GDM1 (cell line): ENCODE results near the gene MARCHF9.
"Not testable (repeated sequence)": the region's sequence is repeated elsewhere in the genome, so short reads cannot be mapped to it uniquely, and the experiment has no call there.

Experiments
- DNase-seq: peaks from one replicate; lab custom pipeline; 2025; lab: John Stamatoyannopoulos, UW

Gene MARCHF9

GRCh38 chr12:57754411-57755193, at the start of gene MARCHF9:
TSS of gene MARCHF9 (plus strand) at chr12:57755103. CDS start at chr12:57755529, 426 bp downstream.
- DNase-seq = peak; percentile 28

GRCh38 chr12:57707250-57707649, 47.7 kb upstream of the MARCHF9 start:
- DNase-seq = no peak

GRCh38 chr12:57708296-57708695, 46.6 kb upstream of the MARCHF9 start:
- DNase-seq = no peak

- DNase-seq = no peak
These were observed 42.2 kb upstream of the MARCHF9 start for GRCh38 chr12:57712701-57713100.

- DNase-seq = no peak
These were observed 41.7 kb upstream of the MARCHF9 start for GRCh38 chr12:57713209-57713608.

GRCh38 chr12:57715036-57715748, 39.7 kb upstream of the MARCHF9 start:
- not testable (repeated sequence) for DNase-seq

GRCh38 chr12:57715786-57716185, 39.1 kb upstream of the MARCHF9 start:
- DNase-seq = no peak

GRCh38 chr12:57716305-57716704, 38.6 kb upstream of the MARCHF9 start:
- no peak for DNase-seq

GRCh38 chr12:57717131-57717530, 37.8 kb upstream of the MARCHF9 start:
- DNase-seq = no peak

- no peak for DNase-seq
These were observed 36.9 kb upstream of the MARCHF9 start for GRCh38 chr12:57717846-57718640.

- DNase-seq = no peak
These were observed 36.0 kb upstream of the MARCHF9 start for GRCh38 chr12:57718641-57719528.

- DNase-seq = no peak
These were observed 34.9 kb upstream of the MARCHF9 start for GRCh38 chr12:57719777-57720605.

- no peak for DNase-seq
These were observed 34.0 kb upstream of the MARCHF9 start for GRCh38 chr12:57720606-57721595.

GRCh38 chr12:57721846-57722608, 32.9 kb upstream of the MARCHF9 start:
- not testable (repeated sequence) for DNase-seq

GRCh38 chr12:57722716-57723629, 31.9 kb upstream of the MARCHF9 start:
- DNase-seq = no peak

- no peak for DNase-seq
These were observed 31.3 kb upstream of the MARCHF9 start for GRCh38 chr12:57723630-57723962.
